GM21447 (cell line): ENCODE data around the gene SPEG.

Experiments used
- ATAC-seq: cut with Tn5 transposase; IDR thresholded peaks from one replicate; pipeline ENCODE4 v1.9.1; 2021; ENCODE audit not compliant: unreplicated experiment

SPEG gene

DNA sequence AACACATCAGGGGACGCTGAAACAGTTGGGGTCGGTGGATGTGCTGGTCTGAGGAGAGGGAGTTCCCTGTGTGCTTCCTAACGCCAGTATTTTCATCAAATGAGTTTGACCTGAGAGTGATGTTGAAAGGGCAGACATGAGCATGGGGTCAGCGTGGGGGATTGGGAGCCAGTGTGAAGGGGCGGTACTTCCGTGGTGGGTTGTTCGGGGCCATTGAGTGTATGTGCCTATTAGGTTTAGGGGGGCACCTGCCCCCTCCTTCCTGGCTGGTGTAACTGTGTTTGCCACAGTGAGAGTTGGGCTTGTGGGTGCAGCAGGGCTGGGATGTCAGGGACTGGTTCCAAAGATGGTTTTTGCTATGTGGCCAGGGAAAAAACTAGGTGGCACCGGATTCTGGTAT, 24.4 kb downstream of the SPEG start:
- no peak for ATAC-seq

DNA sequence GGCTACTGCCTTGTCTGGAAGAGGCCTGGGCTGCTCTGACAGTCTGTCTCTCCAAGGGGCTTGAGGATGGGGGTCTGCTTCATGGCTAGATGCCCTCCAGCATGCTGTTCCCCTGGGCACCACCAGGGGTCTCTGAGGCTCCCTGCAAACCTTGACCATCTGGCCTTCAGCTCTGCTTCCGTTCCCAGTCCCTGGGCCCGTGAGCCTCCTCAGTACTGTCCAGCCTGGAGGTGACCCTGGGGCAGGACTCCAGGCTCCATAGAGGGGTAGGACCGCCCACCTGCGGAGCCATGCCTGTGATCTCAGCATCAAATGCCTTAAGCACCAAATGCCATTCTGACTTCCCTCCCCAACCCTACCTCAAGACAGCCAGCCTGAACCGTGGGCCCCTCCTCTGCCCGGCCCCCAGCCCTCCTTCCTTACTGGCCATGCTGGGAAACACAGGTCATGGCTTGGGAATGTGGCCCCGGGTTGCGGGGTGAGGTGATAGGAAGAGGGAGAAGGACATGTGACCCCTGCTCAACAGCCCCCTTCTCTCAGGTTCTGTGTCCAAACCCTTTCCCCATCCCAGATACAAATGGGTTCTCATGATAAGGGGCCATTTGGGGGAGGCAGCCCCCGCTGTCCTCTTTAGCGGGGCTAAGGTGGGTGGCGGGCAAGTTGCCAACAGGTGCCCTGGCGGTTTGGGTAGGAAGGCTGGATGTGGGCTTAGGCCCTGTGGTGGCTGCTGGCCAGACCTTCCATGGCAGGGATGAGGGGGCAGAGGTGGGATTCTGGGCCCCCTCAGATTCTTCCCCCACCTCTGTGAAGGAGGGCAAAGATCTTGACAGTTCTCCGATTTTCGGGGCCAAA, 25.0 kb downstream of the SPEG start:
- peak; percentile 76 for ATAC-seq

DNA sequence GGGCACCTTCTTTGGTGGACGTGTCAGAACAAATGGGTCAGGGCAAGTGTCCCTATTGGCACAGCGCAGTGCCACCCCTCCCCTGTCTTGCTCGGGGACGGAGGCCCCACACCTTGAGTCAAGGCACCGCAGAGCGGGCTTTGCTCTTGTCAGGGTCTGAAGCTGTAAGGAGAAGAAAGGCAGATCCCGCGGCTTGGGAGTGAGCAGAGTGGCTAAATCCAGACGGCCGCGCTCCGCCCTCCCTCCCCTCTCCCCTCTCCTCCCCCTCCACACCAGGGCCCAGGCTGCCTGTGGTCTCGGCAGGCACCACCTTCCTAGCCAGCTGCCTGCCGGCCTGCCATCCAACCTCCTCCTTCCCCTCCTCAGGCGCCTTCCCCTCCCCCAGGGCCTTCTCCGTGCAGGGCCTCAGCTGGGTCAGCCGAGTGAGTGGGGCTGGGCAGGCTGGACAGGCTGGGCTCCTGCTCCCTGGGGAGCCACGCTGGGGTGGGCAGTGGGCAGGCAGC, 25.8 kb downstream of the SPEG start:
- ATAC-seq, result no peak

GRCh38 chr2:219461047-219461514, 26.4 kb downstream of the SPEG start:
- ATAC-seq, result no peak

DNA sequence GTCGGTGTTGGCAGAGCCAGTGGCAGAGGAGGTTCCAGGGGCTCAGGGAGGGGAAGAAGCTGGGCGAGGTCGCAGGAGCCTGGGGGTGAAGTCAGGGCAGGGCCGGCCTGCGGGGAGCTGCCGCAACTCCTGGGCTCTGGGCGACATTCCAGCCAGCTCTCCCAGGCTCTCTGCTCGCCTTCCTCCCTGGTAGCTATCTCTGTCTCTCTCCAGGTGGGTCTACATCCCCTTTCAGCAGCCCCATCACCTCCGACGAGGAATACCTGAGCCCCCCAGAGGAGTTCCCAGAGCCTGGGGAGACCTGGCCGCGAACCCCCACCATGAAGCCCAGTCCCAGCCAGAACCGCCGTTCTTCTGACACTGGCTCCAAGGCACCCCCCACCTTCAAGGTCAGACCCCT, 27.0 kb downstream of the SPEG start:
- no peak for ATAC-seq

GRCh38 chr2:219462349-219462748, 27.7 kb downstream of the SPEG start:
- no peak for ATAC-seq

GRCh38 chr2:219464286-219465032, 29.8 kb downstream of the SPEG start:
- no peak for ATAC-seq

GRCh38 chr2:219465659-219466561, 31.3 kb downstream of the SPEG start:
- no peak for ATAC-seq

GRCh38 chr2:219466816-219467735, 32.4 kb downstream of the SPEG start:
- no peak for ATAC-seq

DNA sequence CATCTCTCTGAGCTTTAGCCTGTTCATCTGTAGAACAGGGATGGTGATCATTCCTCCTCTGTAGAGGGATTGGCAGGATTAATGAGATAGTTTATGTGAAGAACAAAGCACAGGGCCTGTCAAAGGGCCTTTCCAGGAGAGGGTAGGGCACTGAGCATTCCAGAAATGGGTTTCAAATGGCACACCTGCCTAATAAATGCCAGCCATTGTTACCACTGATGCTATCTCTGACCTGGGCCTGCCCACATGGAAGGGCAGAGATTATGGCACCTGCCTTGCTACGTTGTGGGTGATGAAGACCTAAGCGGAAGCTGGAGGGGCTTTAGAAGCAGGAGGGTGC, 33.1 kb downstream of the SPEG start:
- no peak for ATAC-seq

DNA sequence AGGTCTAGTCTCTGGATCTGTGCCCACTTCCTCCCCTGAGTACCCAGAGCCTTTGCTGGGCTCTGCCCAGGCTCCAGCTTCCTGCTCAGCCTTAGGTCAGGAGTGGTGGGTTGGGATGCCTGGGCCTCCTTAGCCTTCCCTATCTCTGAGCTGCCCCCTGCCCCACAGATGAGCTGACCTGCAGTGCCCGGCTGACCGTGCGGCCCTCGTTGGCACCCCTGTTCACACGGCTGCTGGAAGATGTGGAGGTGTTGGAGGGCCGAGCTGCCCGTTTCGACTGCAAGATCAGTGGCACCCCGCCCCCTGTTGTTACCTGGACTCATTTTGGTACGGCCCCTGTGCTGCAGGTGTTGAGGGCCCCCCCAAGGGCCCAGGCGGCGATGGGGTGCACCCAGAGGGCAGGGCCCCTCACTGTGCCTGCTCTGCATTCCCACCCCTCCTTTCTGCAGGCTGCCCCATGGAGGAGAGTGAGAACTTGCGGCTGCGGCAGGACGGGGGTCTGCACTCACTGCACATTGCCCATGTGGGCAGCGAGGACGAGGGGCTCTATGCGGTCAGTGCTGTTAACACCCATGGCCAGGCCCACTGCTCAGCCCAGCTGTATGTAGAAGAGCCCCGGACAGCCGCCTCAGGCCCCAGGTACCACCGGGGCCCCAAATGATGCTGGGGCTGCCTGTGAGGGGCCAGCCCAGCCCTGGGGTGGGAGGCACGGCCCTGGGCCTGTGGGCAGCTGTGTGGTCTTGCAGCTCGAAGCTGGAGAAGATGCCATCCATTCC, 34.0 kb downstream of the SPEG start:
- ATAC-seq, result no peak

DNA sequence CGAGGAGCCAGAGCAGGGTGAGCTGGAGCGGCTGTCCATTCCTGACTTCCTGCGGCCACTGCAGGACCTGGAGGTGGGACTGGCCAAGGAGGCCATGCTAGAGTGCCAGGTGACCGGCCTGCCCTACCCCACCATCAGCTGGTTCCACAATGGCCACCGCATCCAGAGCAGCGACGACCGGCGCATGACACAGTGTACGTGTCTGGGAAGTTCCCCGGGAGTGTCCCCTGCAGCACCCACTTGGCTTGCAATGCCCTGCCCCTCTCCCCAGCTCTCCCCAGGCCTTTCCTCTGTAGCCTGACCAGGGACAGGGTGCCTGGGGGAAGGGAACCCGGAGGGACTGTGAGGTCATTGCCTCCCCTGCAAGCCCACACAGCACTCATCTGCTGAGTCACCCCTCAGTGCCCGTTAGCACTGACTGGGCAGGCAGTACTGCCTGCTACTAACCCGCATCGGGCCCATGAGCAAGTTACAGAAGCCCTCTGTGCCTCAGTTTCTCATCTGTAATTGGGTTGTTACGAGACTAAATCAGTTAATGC, 34.6 kb downstream of the SPEG start:
- no peak for ATAC-seq

GRCh38 chr2:219470429-219470828, 35.8 kb downstream of the SPEG start:
- ATAC-seq, result no peak

- no peak for ATAC-seq
Measured at GRCh38 chr2:219471476-219472371, 37.1 kb downstream of the SPEG start.

DNA sequence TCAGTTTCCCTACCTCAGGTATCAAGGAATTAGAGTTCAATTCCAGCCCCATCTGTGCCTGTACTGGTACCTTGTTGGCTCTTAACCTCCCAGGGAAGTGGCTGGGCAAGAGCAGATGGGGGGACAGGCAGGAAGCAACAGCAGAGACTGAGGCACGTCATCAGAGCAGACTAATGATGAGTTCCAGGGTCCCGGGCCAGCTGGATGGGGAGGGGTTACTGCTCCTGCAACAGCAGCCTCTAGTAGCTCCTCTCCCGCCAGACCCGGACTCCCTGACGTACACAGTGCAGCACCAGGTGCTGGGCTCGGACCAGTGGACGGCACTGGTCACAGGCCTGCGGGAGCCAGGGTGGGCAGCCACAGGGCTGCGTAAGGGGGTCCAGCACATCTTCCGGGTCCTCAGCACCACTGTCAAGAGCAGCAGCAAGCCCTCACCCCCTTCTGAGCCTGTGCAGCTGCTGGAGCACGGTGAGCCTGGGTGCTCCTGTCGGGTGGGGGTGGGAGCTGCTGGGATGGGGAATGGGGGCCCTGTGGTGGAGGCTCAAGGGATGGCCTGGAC, 38.1 kb downstream of the SPEG start:
- ATAC-seq, result no peak

- ATAC-seq, result no peak
Measured at GRCh38 chr2:219473511-219473910, 38.9 kb downstream of the SPEG start.

DNA sequence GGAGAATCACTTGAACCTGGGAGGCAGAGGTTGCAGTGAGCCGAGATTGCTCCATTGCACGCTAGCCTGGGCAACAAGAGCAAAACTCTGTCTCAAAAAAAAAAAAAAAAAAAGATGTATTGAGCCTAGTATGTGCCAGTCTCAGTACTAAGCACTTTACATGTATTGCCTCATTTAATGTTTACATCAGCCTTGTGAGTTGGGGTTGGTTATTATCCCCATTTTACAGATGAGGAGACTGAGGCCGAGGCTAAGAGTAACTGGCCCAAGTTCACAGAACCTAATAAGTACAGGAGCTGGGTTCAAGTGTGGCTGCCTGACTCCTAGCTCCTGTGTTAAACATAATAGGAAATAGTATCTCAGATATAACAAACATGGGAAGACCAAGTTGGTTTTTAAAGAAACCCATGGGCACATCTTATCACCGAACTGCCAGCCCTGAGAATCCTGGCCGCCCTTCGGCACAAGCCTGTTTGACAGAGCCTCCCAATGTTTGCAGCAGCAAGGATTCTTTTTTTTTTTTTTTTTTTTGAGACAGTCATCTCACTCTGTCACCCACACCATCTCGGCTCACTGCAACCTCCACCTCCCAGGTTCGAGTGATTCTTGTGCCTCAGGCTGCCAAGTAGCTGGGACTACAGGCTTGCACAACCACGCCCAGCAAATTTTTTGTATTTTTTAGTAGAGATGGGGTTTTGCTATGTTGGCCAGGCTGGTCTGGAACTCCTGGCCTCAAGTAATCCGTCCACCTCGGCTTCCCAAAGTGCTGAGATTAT, 39.8 kb downstream of the SPEG start:
- no peak for ATAC-seq
